OCI-LY7 (cell line): Measurements from ENCODE around the gene RRP1B. TPM values are rescaled to one million over a fixed set of nuclear protein-coding genes. Genes with fewer than 3 reads are reported as not detected.

Source experiments
- microRNA-seq: library from miRNA; unstranded; fragments of <30 nt; microRNA quantifications from one replicate; pipeline ENCODE4 v1.2.0, GENCODE V29; 2022; ENCODE audit warnings: borderline replicate concordance
- small RNA-seq: library from RNA; depleted of rRNA; stranded (forward); fragments of <200 nt; gene quantifications from one replicate; pipeline ENCODE3, GENCODE V24; 2014
- total RNA-seq, 2 experiments: library from RNA; depleted of rRNA in 1 of 2; stranded (reverse); fragments of >200 nt in 1 of 2; shearing (Covaris generic) in 1 of 2; gene quantifications; 2 replicates each; pipeline ENCODE4 v1.2.3, GENCODE V29; 2014 to 2022

The RRP1B gene
- total RNA-seq, 2 experiments from 2014 or later = 58.6 to 74.5 TPM

Small RNA genes lying within 50 kb of the gene (microRNA-seq; reads per million reads assigned to microRNA genes)
- gene MIR6070 = not detected

Small RNA genes lying within 50 kb of the gene (small RNA-seq; reads per million reads assigned to genes)
- gene MIR6070 = not detected

Other genes with a start within 250 kb of the RRP1B start
- 0.41 and 1.2 TPM in 2 replicates for gene SIK1, start 232.4 kb upstream of the RRP1B start, total RNA-seq (2014; rRNA removed; shearing (Covaris generic))
- gene SIK1, start 232.4 kb upstream of the RRP1B start, total RNA-seq (2022) = 4.6 and 5.5 TPM in 2 replicates
- 3.5 and 6.8 TPM in 2 replicates for gene HSF2BP, start 72 bp upstream of the RRP1B start, total RNA-seq (2014; rRNA removed; shearing (Covaris generic))
- 5.0 and 5.1 TPM in 2 replicates for gene HSF2BP, start 72 bp upstream of the RRP1B start, total RNA-seq (2022)
- gene PDXK, start 59.6 kb downstream of the RRP1B start, total RNA-seq (2014; rRNA removed; shearing (Covaris generic)) = 32.8 and 37.5 TPM in 2 replicates
- 67.0 and 80.2 TPM in 2 replicates for gene PDXK, start 59.6 kb downstream of the RRP1B start, total RNA-seq (2022)
- gene CSTB, start 116.7 kb downstream of the RRP1B start, total RNA-seq (2014; rRNA removed; shearing (Covaris generic)) = 12.5 and 15.6 TPM in 2 replicates
- 26.7 and 33.3 TPM in 2 replicates for gene CSTB, start 116.7 kb downstream of the RRP1B start, total RNA-seq (2022)
- 45.2 and 50.3 TPM in 2 replicates for gene RRP1, start 130.0 kb downstream of the RRP1B start, total RNA-seq (2014; rRNA removed; shearing (Covaris generic))
- gene RRP1, start 130.0 kb downstream of the RRP1B start, total RNA-seq (2022) = 46.1 and 55.0 TPM in 2 replicates
- 9.2 and 10.3 TPM in 2 replicates for gene AGPAT3, start 205.7 kb downstream of the RRP1B start, total RNA-seq (2014; rRNA removed; shearing (Covaris generic))
- 27.0 and 33.4 TPM in 2 replicates for gene AGPAT3, start 205.7 kb downstream of the RRP1B start, total RNA-seq (2022)